Measurements from ENCODE around the gene DNAJB8.

DNAJB8 gene

GRCh38 chr3:128505771-128506170 lies 39.1 kb upstream of the DNAJB8 start:
- no peak overlapping the region for H4K91ac ChIP-seq (ENCODE audit: low read depth, low read length, poor library complexity)
- WGBS, 2 donors (ENCODE audit: extremely low coverage in 2 of 2, insufficient read length in 2 of 2, insufficient replicate concordance in 1 of 2): no CpG with 5 or more reads among the region's 3 CpGs
- no peaks in the 10 kb centered on the region for H3K4me1 ChIP-seq (ENCODE audit: control insufficient read depth in 2 of 2, insufficient read depth in 1 of 2, low read depth in 1 of 2, low read length in 2 of 2)
- H3K14ac ChIP-seq (ENCODE audit: low read length): no peak overlapping the region
- H2AFZ ChIP-seq (ENCODE audit: low read length): no peak overlapping the region
- H3K27me3 ChIP-seq (ENCODE audit: control insufficient read depth in 3 of 3, insufficient read depth in 3 of 3, low read depth in 1 of 3, low read length in 3 of 3): peaks cover 0 to 34% (median 2%) of the 10 kb centered on the region in 3 experiments
- no peak overlapping the region for H3K18ac ChIP-seq (ENCODE audit: low read length)
- no peak overlapping the region for H2BK120ac ChIP-seq (ENCODE audit: low read depth, low read length)
- H2BK15ac ChIP-seq (ENCODE audit: low read length): no peak overlapping the region
- H2AK5ac ChIP-seq (ENCODE audit: low read depth, low read length): no peak overlapping the region
- no peak overlapping the region for H3K4ac ChIP-seq (ENCODE audit: low read length)
- no peaks in the 10 kb centered on the region for H3K36me3 ChIP-seq (replicated peaks in 1 of 2; ENCODE audit: control insufficient read depth in 2 of 2, insufficient read depth in 2 of 2, low read length in 2 of 2)
- H3K9me3 ChIP-seq (replicated peaks in 1 of 2; ENCODE audit: control insufficient read depth in 2 of 2, insufficient read depth in 1 of 2, low read depth in 1 of 2, low read length in 2 of 2): no peaks in the 10 kb centered on the region
- H3K23ac ChIP-seq (ENCODE audit: low read depth, low read length, poor library complexity): no peak overlapping the region
- no peak overlapping the region for H3K4me2 ChIP-seq (ENCODE audit: insufficient read depth, low read length, poor library complexity, severe bottlenecking)
- no peak overlapping the region for H2BK5ac ChIP-seq (ENCODE audit: low read length)
- H2BK12ac ChIP-seq (ENCODE audit: low read length): no peak overlapping the region
- no peak overlapping the region for H3K9ac ChIP-seq (ENCODE audit: low read depth, low read length, poor library complexity)
- H3K27ac ChIP-seq (replicated peaks; ENCODE audit: low read length): no peak overlapping the region
- no peak for DNase-seq (ENCODE audit: low spot score)
- no peak overlapping the region for H3K4me3 ChIP-seq (ENCODE audit: low read length in 2 of 2)
- no peaks in the 10 kb centered on the region for H3K79me1 ChIP-seq (ENCODE audit: low read depth, low read length)
- H4K8ac ChIP-seq (ENCODE audit: low read depth, low read length): no peak overlapping the region

DNA sequence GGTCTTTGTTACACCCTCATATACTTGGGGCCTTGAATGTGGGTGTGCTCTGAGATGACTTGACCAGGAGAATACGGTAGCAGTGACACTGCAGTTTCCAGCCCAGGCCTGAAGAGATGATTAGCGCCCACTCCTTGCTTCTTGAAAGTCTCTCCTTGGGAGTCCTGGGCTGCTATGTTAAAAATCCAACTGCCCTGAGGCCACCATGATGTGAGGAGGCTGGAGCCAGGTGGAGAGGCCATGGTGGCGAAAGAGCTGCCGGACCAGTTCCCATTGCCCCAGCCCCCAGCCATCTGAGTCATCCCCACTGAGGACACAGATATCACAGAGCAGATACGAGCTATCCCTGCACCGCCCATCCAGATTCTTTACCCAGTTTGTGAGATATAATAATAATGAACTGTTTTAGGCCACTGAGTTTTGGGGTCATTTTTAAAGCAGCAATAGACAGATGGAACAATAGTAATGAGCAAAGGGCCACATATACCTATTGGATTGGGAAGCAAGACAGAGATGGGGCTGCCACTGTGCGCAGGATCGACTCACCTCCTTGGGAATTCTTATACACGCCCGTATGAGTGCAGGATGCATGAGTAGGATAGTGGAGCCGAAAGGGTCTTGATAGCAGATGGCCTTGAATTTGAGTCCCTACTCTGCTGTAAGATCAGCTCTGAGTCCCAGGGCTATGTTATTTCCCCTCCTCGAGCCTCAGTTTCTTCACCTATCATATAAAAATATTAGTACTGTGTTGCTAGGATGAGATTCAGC lies 38.5 kb upstream of the DNAJB8 start:
- Histone ChIP-seq H3K27me3 (ENCODE audit: control insufficient read depth in 3 of 3, insufficient read depth in 3 of 3, low read depth in 1 of 3, low read length in 3 of 3) (peaks cover 0 to 39% (median 2%) of the 10 kb centered on the region in 3 experiments), H3K79me1 (ENCODE audit: low read depth, low read length) (no peaks in the 10 kb centered on the region)
- no CpG with 5 or more reads among the region's 12 CpGs for WGBS, 2 donors (ENCODE audit: extremely low coverage in 2 of 2, insufficient read length in 2 of 2, insufficient replicate concordance in 1 of 2)

GRCh38 chr3:128504533-128504915 lies 37.8 kb upstream of the DNAJB8 start:
- no peak overlapping the region for H2BK15ac ChIP-seq (ENCODE audit: low read length)
- peaks cover 0 to 45% (median 0%) of the 10 kb centered on the region in 3 experiments for H3K27me3 ChIP-seq (ENCODE audit: control insufficient read depth in 3 of 3, insufficient read depth in 3 of 3, low read depth in 1 of 3, low read length in 3 of 3)
- no peak overlapping the region for H3K18ac ChIP-seq (ENCODE audit: low read length)
- no peak overlapping the region for H4K8ac ChIP-seq (ENCODE audit: low read depth, low read length)
- H3K14ac ChIP-seq (ENCODE audit: low read length): peak overlapping the region; percentile 43
- no peak overlapping the region for H3K27ac ChIP-seq (replicated peaks; ENCODE audit: low read length)
- no peak overlapping the region for H2AFZ ChIP-seq (ENCODE audit: low read length)
- H2BK120ac ChIP-seq (ENCODE audit: low read depth, low read length): no peak overlapping the region
- no peak overlapping the region for H2BK12ac ChIP-seq (ENCODE audit: low read length)
- H3K4me3 ChIP-seq (ENCODE audit: low read length in 2 of 2): no peak overlapping the region
- H3K36me3 ChIP-seq (replicated peaks in 1 of 2; ENCODE audit: control insufficient read depth in 2 of 2, insufficient read depth in 2 of 2, low read length in 2 of 2): no peaks in the 10 kb centered on the region
- H3K4ac ChIP-seq (ENCODE audit: low read length): no peak overlapping the region
- H4K91ac ChIP-seq (ENCODE audit: low read depth, low read length, poor library complexity): no peak overlapping the region
- no peak overlapping the region for H2BK5ac ChIP-seq (ENCODE audit: low read length)
- no peaks in the 10 kb centered on the region for H3K79me1 ChIP-seq (ENCODE audit: low read depth, low read length)
- no peaks in the 10 kb centered on the region for H3K4me1 ChIP-seq (ENCODE audit: control insufficient read depth in 2 of 2, insufficient read depth in 1 of 2, low read depth in 1 of 2, low read length in 2 of 2)
- WGBS, 2 donors (ENCODE audit: extremely low coverage in 2 of 2, insufficient read length in 2 of 2, insufficient replicate concordance in 1 of 2): no CpG with 5 or more reads among the region's 8 CpGs
- H3K23ac ChIP-seq (ENCODE audit: low read depth, low read length, poor library complexity): peak overlapping the region; percentile 34
- no peaks in the 10 kb centered on the region for H3K9me3 ChIP-seq (replicated peaks in 1 of 2; ENCODE audit: control insufficient read depth in 2 of 2, insufficient read depth in 1 of 2, low read depth in 1 of 2, low read length in 2 of 2)
- no peak overlapping the region for H2AK5ac ChIP-seq (ENCODE audit: low read depth, low read length)
- no peak overlapping the region for H3K9ac ChIP-seq (ENCODE audit: low read depth, low read length, poor library complexity)
- H3K4me2 ChIP-seq (ENCODE audit: insufficient read depth, low read length, poor library complexity, severe bottlenecking): no peak overlapping the region
- no peak for DNase-seq (ENCODE audit: low spot score)

More for the DNA sequence above, 38.5 kb upstream of the DNAJB8 start:
- Histone ChIP-seq H2BK120ac (ENCODE audit: low read depth, low read length) (no peak overlapping the region), H3K27ac (replicated peaks; ENCODE audit: low read length) (no peak overlapping the region), H3K9ac (ENCODE audit: low read depth, low read length, poor library complexity) (no peak overlapping the region), H3K36me3 (replicated peaks in 1 of 2; ENCODE audit: control insufficient read depth in 2 of 2, insufficient read depth in 2 of 2, low read length in 2 of 2) (no peaks in the 10 kb centered on the region), H3K4me2 (ENCODE audit: insufficient read depth, low read length, poor library complexity, severe bottlenecking) (no peak overlapping the region), H2AFZ (ENCODE audit: low read length) (no peak overlapping the region), H3K18ac (ENCODE audit: low read length) (no peak overlapping the region), H4K8ac (ENCODE audit: low read depth, low read length) (no peak overlapping the region), H3K4ac (ENCODE audit: low read length) (no peak overlapping the region), H3K23ac (ENCODE audit: low read depth, low read length, poor library complexity) (no peak overlapping the region), H2AK5ac (ENCODE audit: low read depth, low read length) (no peak overlapping the region), H3K9me3 (replicated peaks in 1 of 2; ENCODE audit: control insufficient read depth in 2 of 2, insufficient read depth in 1 of 2, low read depth in 1 of 2, low read length in 2 of 2) (no peaks in the 10 kb centered on the region), H2BK15ac (ENCODE audit: low read length) (no peak overlapping the region), H3K4me1 (ENCODE audit: control insufficient read depth in 2 of 2, insufficient read depth in 1 of 2, low read depth in 1 of 2, low read length in 2 of 2) (no peaks in the 10 kb centered on the region), H4K91ac (ENCODE audit: low read depth, low read length, poor library complexity) (no peak overlapping the region), H2BK5ac (ENCODE audit: low read length) (no peak overlapping the region), H2BK12ac (ENCODE audit: low read length) (no peak overlapping the region), H3K14ac (ENCODE audit: low read length) (no peak overlapping the region), H3K4me3 (ENCODE audit: low read length in 2 of 2) (no peak overlapping the region)
- no peak for DNase-seq (ENCODE audit: low spot score)

- Histone ChIP-seq H3K4ac (ENCODE audit: low read length) (no peak overlapping the region), H3K18ac (ENCODE audit: low read length) (peak overlapping the region; percentile 7), H2BK12ac (ENCODE audit: low read length) (no peak overlapping the region), H3K9ac (ENCODE audit: low read depth, low read length, poor library complexity) (no peak overlapping the region), H3K27me3 (ENCODE audit: control insufficient read depth in 3 of 3, insufficient read depth in 3 of 3, low read depth in 1 of 3, low read length in 3 of 3) (peaks cover 0 to 51% (median 0%) of the 10 kb centered on the region in 3 experiments), H2BK5ac (ENCODE audit: low read length) (no peak overlapping the region), H3K36me3 (replicated peaks in 1 of 2; ENCODE audit: control insufficient read depth in 2 of 2, insufficient read depth in 2 of 2, low read length in 2 of 2) (no peaks in the 10 kb centered on the region), H3K79me1 (ENCODE audit: low read depth, low read length) (no peaks in the 10 kb centered on the region), H3K23ac (ENCODE audit: low read depth, low read length, poor library complexity) (peak overlapping the region; percentile 34), H3K4me1 (ENCODE audit: control insufficient read depth in 2 of 2, insufficient read depth in 1 of 2, low read depth in 1 of 2, low read length in 2 of 2) (no peaks in the 10 kb centered on the region), H3K27ac (replicated peaks; ENCODE audit: low read length) (no peak overlapping the region), H2BK15ac (ENCODE audit: low read length) (no peak overlapping the region), H2BK120ac (ENCODE audit: low read depth, low read length) (no peak overlapping the region), H4K91ac (ENCODE audit: low read depth, low read length, poor library complexity) (no peak overlapping the region), H3K4me3 (ENCODE audit: low read length in 2 of 2) (no peak overlapping the region), H3K4me2 (ENCODE audit: insufficient read depth, low read length, poor library complexity, severe bottlenecking) (no peak overlapping the region), H3K9me3 (replicated peaks in 1 of 2; ENCODE audit: control insufficient read depth in 2 of 2, insufficient read depth in 1 of 2, low read depth in 1 of 2, low read length in 2 of 2) (no peaks in the 10 kb centered on the region), H4K8ac (ENCODE audit: low read depth, low read length) (no peak overlapping the region), H2AK5ac (ENCODE audit: low read depth, low read length) (no peak overlapping the region), H3K14ac (ENCODE audit: low read length) (no peak overlapping the region), H2AFZ (ENCODE audit: low read length) (no peak overlapping the region)
- WGBS, 2 donors (ENCODE audit: extremely low coverage in 2 of 2, insufficient read length in 2 of 2, insufficient replicate concordance in 1 of 2): no CpG with 5 or more reads among the region's 10 CpGs
- DNase-seq (ENCODE audit: low spot score): no peak
Observed at GRCh38 chr3:128503751-128504532, 37.3 kb upstream of the DNAJB8 start.
